IMR-90 (cell line): ENCODE results near the gene ZBTB32. TPM values are rescaled to one million over a fixed set of nuclear protein-coding genes. Genes with fewer than 3 reads are reported as not detected.

Source experiments
- ATAC-seq: fragments of 200-7000 bp; cut with Tn5 transposase; 2 replicates; pipeline ENCODE4 v1.9.1; 2020; ENCODE audit warnings: low read depth, mild to moderate bottlenecking, moderate library complexity
- BruUV-seq: library from RNA; stranded (reverse); fragments of 400-500 nt; replicated peaks from 2 replicates; lab custom pipeline; 2021; lab: Mats Ljungman, UMichigan
- CTCF ChIA-PET: fragments of 300-600 bp; formaldehyde crosslinking; extraction: SDS; loops from one replicate; lab custom pipeline; 2021; ENCODE audit warnings: antibody characterized with exemption; lab: Yijun Ruan, JAX
- POLR2A ChIA-PET: fragments of 300-600 bp; sonication (Branson Sonifier 250); formaldehyde crosslinking; loops from one replicate; lab custom pipeline; 2022; ENCODE audit warnings: antibody characterized with exemption; ENCODE audit not compliant: unreplicated experiment; lab: Charles Lee
- DNase-seq: peaks from one replicate; pipeline ENCODE4 v3.0.0; 2013
- H2AFZ ChIP-seq: replicated peaks from 2 replicates; pipeline ENCODE3; 2013; ENCODE audit warnings: low read length, mild to moderate bottlenecking; ENCODE audit not compliant: poor library complexity
- H2AK5ac ChIP-seq: 2 replicates; pipeline ENCODE4 v1.6.1; 2013; ENCODE audit warnings: low read depth, low read length, inconsistent platforms
- H2AK9ac ChIP-seq: replicated peaks from 2 replicates; pipeline ENCODE3; 2013; ENCODE audit warnings: mild to moderate bottlenecking, low read depth, low read length, moderate library complexity; ENCODE audit not compliant: poor library complexity
- H2BK120ac ChIP-seq: 2 replicates; pipeline ENCODE4 v1.6.1; 2013; ENCODE audit warnings: low read depth, low read length, inconsistent platforms
- H2BK15ac ChIP-seq: 3 replicates; pipeline ENCODE4 v1.6.1; 2013; ENCODE audit warnings: low read depth, low read length, inconsistent platforms
- H2BK20ac ChIP-seq: 2 replicates; pipeline ENCODE4 v1.6.1; 2013; ENCODE audit warnings: low read depth, mild to moderate bottlenecking, inconsistent platforms, low read length, moderate library complexity
- H2BK5ac ChIP-seq: 2 replicates; pipeline ENCODE4 v1.6.1; 2013; ENCODE audit warnings: mild to moderate bottlenecking, low read depth, low read length, inconsistent platforms; ENCODE audit not compliant: poor library complexity, severe bottlenecking
- H3K14ac ChIP-seq: replicated peaks from 2 replicates; pipeline ENCODE4 v1.6.1; 2013; ENCODE audit warnings: low read depth, low read length, inconsistent platforms
- H3K18ac ChIP-seq: 2 replicates; pipeline ENCODE4 v1.6.1; 2013; ENCODE audit warnings: low read depth, low read length, control low read depth
- H3K23ac ChIP-seq: 2 replicates; pipeline ENCODE4 v1.6.1; 2013; ENCODE audit warnings: low read depth, low read length, inconsistent platforms
- H3K27ac ChIP-seq: 2 replicates; pipeline ENCODE4 v1.5.1; 2013; ENCODE audit warnings: mild to moderate bottlenecking, control low read depth, low read length; ENCODE audit not compliant: insufficient read depth
- H3K27me3 ChIP-seq: 2 replicates; pipeline ENCODE4 v1.6.1; 2013; ENCODE audit warnings: low read length; ENCODE audit not compliant: control insufficient read depth, insufficient read depth
- H3K36me3 ChIP-seq: 2 replicates; pipeline ENCODE4 v1.6.1; 2013; ENCODE audit warnings: low read length, mixed read lengths; ENCODE audit not compliant: control insufficient read depth, insufficient read depth
- H3K4ac ChIP-seq: 2 replicates; pipeline ENCODE4 v1.6.1; 2013; ENCODE audit warnings: low read depth, low read length, inconsistent platforms
- H3K4me1 ChIP-seq: 2 replicates; pipeline ENCODE4 v1.6.1; 2013; ENCODE audit warnings: low read length, mixed read lengths; ENCODE audit not compliant: control insufficient read depth, insufficient read depth
- H3K4me2 ChIP-seq: 2 replicates; pipeline ENCODE4 v1.6.1; 2013; ENCODE audit warnings: low read depth, mild to moderate bottlenecking, control low read depth, low read length, moderate library complexity
- H3K4me3 ChIP-seq: 2 replicates; pipeline ENCODE4 v1.5.1; 2013; ENCODE audit warnings: low read depth, mild to moderate bottlenecking, control low read depth, low read length, moderate library complexity; ENCODE audit not compliant: insufficient read depth
- H3K56ac ChIP-seq: 2 replicates; pipeline ENCODE4 v1.6.1; 2013; ENCODE audit warnings: low read length, inconsistent platforms; ENCODE audit not compliant: insufficient read depth; ENCODE audit errors: extremely low read depth
- H3K79me1 ChIP-seq, 2 experiments: 2 replicates each; pipeline ENCODE4 v1.6.1; 2013; ENCODE audit warnings: low read length in 2 of 2, inconsistent platforms in 1 of 2, low read depth in 1 of 2
- H3K9ac ChIP-seq: 2 replicates; pipeline ENCODE4 v1.6.1; 2013; ENCODE audit warnings: low read depth, low read length, control low read depth
- H3K9me1 ChIP-seq: 2 replicates; pipeline ENCODE4 v1.6.1; 2013; ENCODE audit warnings: low read length, inconsistent platforms; ENCODE audit not compliant: insufficient read depth
- H3K9me3 ChIP-seq: 2 replicates; pipeline ENCODE4 v1.6.1; 2013; ENCODE audit warnings: low read length; ENCODE audit not compliant: control insufficient read depth, insufficient read depth
- H4K20me1 ChIP-seq: 2 replicates; pipeline ENCODE4 v1.6.1; 2013; ENCODE audit warnings: low read length, inconsistent platforms; ENCODE audit not compliant: insufficient read depth
- H4K5ac ChIP-seq: 2 replicates; pipeline ENCODE4 v1.6.1; 2013; ENCODE audit warnings: mild to moderate bottlenecking, low read depth, low read length, control low read depth
- H4K8ac ChIP-seq, 2 experiments: 2 replicates each; pipeline ENCODE4 v1.6.1; 2013; ENCODE audit warnings: low read depth in 2 of 2, low read length in 2 of 2, control low read depth in 1 of 2, inconsistent platforms in 1 of 2
- H4K91ac ChIP-seq: 2 replicates; pipeline ENCODE4 v1.6.1; 2013; ENCODE audit warnings: low read depth, low read length, inconsistent platforms; ENCODE audit not compliant: insufficient read depth
- BHLHE40 ChIP-seq: fragments of 150-350 bp; IDR thresholded peaks from 2 replicates; pipeline ENCODE4 v1.6.1; 2016; ENCODE audit warnings: mild to moderate bottlenecking, low read depth, low read length
- CEBPB ChIP-seq: IDR thresholded peaks from 2 replicates; pipeline ENCODE4 v1.6.1; 2012; ENCODE audit warnings: low read depth, low read length, improper control_type of control experiment
- CHD1 ChIP-seq: IDR thresholded peaks from 2 replicates; pipeline ENCODE4 v1.6.1; 2012; ENCODE audit warnings: low read depth, low read length, improper control_type of control experiment
- FOS ChIP-seq: fragments of 150-350 bp; IDR thresholded peaks from 2 replicates; pipeline ENCODE4 v1.6.1; 2016; ENCODE audit warnings: low read depth, low read length
- MAFK ChIP-seq: IDR thresholded peaks from 2 replicates; pipeline ENCODE4 v1.6.1; 2012; ENCODE audit warnings: low read depth, low read length, improper control_type of control experiment
- MAZ ChIP-seq: IDR thresholded peaks from 2 replicates; pipeline ENCODE4 v1.6.1; 2012; ENCODE audit warnings: low read depth, mild to moderate bottlenecking, low read length, improper control_type of control experiment, moderate library complexity, borderline replicate concordance
- MXI1 ChIP-seq: IDR thresholded peaks from 2 replicates; pipeline ENCODE4 v1.6.1; 2012; ENCODE audit warnings: low read depth, mild to moderate bottlenecking, low read length, moderate library complexity, borderline replicate concordance
- NFE2L2 ChIP-seq: fragments of 150-350 bp; IDR thresholded peaks from 2 replicates; pipeline ENCODE4 v1.6.1; 2016; ENCODE audit warnings: low read depth, mild to moderate bottlenecking, low read length
- POLR2A ChIP-seq: IDR thresholded peaks from 2 replicates; pipeline ENCODE4 v1.6.1; 2012; ENCODE audit warnings: mild to moderate bottlenecking, low read depth, low read length
- RAD21 ChIP-seq: IDR thresholded peaks from 2 replicates; pipeline ENCODE4 v1.6.1; 2012; ENCODE audit warnings: low read length, improper control_type of control experiment
- RCOR1 ChIP-seq: IDR thresholded peaks from 2 replicates; pipeline ENCODE4 v1.6.1; 2012; ENCODE audit warnings: mild to moderate bottlenecking, low read length, improper control_type of control experiment; ENCODE audit not compliant: insufficient replicate concordance
- RFX5 ChIP-seq: IDR thresholded peaks from 2 replicates; pipeline ENCODE4 v1.8.0; 2012; ENCODE audit warnings: low read depth, mild to moderate bottlenecking, low read length, moderate library complexity
- SMC3 ChIP-seq: fragments of 150-350 bp; IDR thresholded peaks from 2 replicates; pipeline ENCODE4 v1.6.1; 2016; ENCODE audit warnings: low read depth, mild to moderate bottlenecking, antibody characterized with exemption, low read length, moderate library complexity
- WGBS, 2 experiments: methylation state at CpG; one replicate each; pipeline versions ENCODE4 v1.1.5 to v1.1.7; 2013; ENCODE audit warnings: missing lambda C conversion rate in 2 of 2; ENCODE audit not compliant: insufficient read length in 1 of 2; ENCODE audit errors: extremely low coverage in 2 of 2; 5-methylcytosine and 5-hydroxymethylcytosine counted together
- dilution Hi-C: fragments of 300-500 bp; cut with HindIII; formaldehyde crosslinking; loops from one replicate; pipeline ENCODE4 v1.14.3; 2018; ENCODE audit warnings: low sequenced_read_pairs; ENCODE audit not compliant: unreplicated experiment
- in situ Hi-C: fragments of 300-500 bp; cut with MboI; formaldehyde crosslinking; loops from 3 replicates; pipeline ENCODE4 v1.14.3; 2019; ENCODE audit warnings: low sequenced_read_pairs, inconsistent platforms, mixed read lengths
- intact Hi-C: fragments of 100-400 bp; cut with micrococcal nuclease; formaldehyde crosslinking; loops from 2 replicates; pipeline ENCODE4 v1.10.0; 2022
- polyA plus RNA-seq, 3 experiments: library from polyadenylated mRNA; depleted of rRNA; stranded (reverse); fragments of >200 nt; gene quantifications; 2 replicates each; pipeline ENCODE4 v1.2.3, GENCODE V29; 2012; ENCODE audit warnings: low replicate concordance in 1 of 3
- total RNA-seq: library from RNA; depleted of rRNA; stranded (reverse); fragments of >200 nt; gene quantifications from 2 replicates; pipeline ENCODE4 v1.2.3, GENCODE V29; 2012
- TF ChIP-seq, protein P1 (sequence below): conservative IDR thresholded peaks from 2 replicates; pipeline ENCODE4 v1.5.1; 2012; ENCODE audit warnings: mild to moderate bottlenecking, low read depth, low read length, improper control_type of control experiment
- TF ChIP-seq, protein P2 (sequence below): fragments of 150-350 bp; IDR thresholded peaks from 2 replicates; pipeline ENCODE4 v1.6.1; 2016; ENCODE audit warnings: low read depth, mild to moderate bottlenecking, low read length, moderate library complexity, borderline replicate concordance
- TF ChIP-seq, protein P3 (sequence below): fragments of 150-350 bp; IDR thresholded peaks from 2 replicates; pipeline ENCODE4 v1.6.1; 2017; ENCODE audit warnings: mild to moderate bottlenecking, antibody characterized with exemption, low read length, low read depth

Gene ZBTB32
- total and polyA plus RNA-seq, 2 of the 4 experiments (the other 2 are of a cell fraction): not detected

DNA sequence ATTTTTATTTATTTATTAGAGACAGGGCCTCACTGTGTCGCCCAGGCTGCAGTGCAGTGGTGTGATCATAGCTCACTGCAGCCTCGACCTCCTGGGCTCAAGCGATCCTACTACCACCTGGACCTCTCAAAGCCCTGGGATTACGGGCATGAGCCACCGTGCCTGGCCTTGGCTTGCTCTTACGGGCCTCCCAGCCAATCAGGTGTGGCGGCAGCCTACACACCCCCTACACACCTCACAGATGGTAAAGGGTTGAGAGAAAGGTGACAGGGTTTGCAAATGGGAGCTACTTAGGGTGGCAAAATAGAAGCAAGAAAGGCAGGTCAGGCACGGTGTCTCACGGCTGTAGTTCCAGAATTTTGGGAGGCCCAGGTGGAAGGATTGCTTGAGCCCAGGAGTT, 1.0 kb upstream of the ZBTB32 start:
- intact Hi-C loops (loop anchor here (5.0 kb wide), 1 partner anchor 156 kb away; the partner anchor contains the start of gene TMEM147), in situ Hi-C loops (no loop called here), dilution Hi-C loops (no loop called here)
- no peak overlapping the region for H3K4me2 ChIP-seq
- no peak overlapping the region for H4K5ac ChIP-seq
- ATAC-seq (no peak), DNase-seq (no peak)
- no peaks in the 10 kb centered on the region for H4K20me1 ChIP-seq
- TF ChIP-seq RCOR1 (no peak), POLR2A (no peak), BHLHE40 (no peak), NFE2L2 (no peak), SMC3 (no peak), RAD21 (no peak), MAFK (no peak), MXI1 (no peak), RFX5 (no peak), CEBPB (no peak), FOS (no peak), CHD1 (no peak), MAZ (no peak)
- TF ChIP-seq, protein P1, sequence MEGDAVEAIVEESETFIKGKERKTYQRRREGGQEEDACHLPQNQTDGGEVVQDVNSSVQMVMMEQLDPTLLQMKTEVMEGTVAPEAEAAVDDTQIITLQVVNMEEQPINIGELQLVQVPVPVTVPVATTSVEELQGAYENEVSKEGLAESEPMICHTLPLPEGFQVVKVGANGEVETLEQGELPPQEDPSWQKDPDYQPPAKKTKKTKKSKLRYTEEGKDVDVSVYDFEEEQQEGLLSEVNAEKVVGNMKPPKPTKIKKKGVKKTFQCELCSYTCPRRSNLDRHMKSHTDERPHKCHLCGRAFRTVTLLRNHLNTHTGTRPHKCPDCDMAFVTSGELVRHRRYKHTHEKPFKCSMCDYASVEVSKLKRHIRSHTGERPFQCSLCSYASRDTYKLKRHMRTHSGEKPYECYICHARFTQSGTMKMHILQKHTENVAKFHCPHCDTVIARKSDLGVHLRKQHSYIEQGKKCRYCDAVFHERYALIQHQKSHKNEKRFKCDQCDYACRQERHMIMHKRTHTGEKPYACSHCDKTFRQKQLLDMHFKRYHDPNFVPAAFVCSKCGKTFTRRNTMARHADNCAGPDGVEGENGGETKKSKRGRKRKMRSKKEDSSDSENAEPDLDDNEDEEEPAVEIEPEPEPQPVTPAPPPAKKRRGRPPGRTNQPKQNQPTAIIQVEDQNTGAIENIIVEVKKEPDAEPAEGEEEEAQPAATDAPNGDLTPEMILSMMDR: no peak
- TF ChIP-seq, protein P2, sequence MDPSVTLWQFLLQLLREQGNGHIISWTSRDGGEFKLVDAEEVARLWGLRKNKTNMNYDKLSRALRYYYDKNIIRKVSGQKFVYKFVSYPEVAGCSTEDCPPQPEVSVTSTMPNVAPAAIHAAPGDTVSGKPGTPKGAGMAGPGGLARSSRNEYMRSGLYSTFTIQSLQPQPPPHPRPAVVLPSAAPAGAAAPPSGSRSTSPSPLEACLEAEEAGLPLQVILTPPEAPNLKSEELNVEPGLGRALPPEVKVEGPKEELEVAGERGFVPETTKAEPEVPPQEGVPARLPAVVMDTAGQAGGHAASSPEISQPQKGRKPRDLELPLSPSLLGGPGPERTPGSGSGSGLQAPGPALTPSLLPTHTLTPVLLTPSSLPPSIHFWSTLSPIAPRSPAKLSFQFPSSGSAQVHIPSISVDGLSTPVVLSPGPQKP: no peak
- TF ChIP-seq, protein P3, sequence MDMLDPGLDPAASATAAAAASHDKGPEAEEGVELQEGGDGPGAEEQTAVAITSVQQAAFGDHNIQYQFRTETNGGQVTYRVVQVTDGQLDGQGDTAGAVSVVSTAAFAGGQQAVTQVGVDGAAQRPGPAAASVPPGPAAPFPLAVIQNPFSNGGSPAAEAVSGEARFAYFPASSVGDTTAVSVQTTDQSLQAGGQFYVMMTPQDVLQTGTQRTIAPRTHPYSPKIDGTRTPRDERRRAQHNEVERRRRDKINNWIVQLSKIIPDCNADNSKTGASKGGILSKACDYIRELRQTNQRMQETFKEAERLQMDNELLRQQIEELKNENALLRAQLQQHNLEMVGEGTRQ: no peak
- H3K9ac ChIP-seq: no peak overlapping the region
- H4K8ac ChIP-seq: no peak overlapping the region
- no peak overlapping the region for H2BK20ac ChIP-seq
- H3K9me3 ChIP-seq: no peaks in the 10 kb centered on the region
- no peak overlapping the region for H2AK9ac ChIP-seq
- no peaks in the 10 kb centered on the region for H3K9me1 ChIP-seq
- H3K14ac ChIP-seq: no peak overlapping the region
- no peak overlapping the region for H2AK5ac ChIP-seq
- no peaks in the 10 kb centered on the region for H3K36me3 ChIP-seq
- no peak overlapping the region for H2BK15ac ChIP-seq
- no peak overlapping the region for H2AFZ ChIP-seq
- 76% methylated on average over 2 of the region's 9 CpGs; no CpG with 5 or more reads in 1 of the 2 experiments for WGBS, 2 experiments
- CTCF ChIA-PET: no interaction called here
- no peak overlapping the region for H3K4me3 ChIP-seq
- no peak overlapping the region for H4K91ac ChIP-seq
- H3K18ac ChIP-seq: no peak overlapping the region
- no peak overlapping the region for H2BK120ac ChIP-seq
- no TSS peak for BruUV-seq
- no peak overlapping the region for H2BK5ac ChIP-seq
- no peak overlapping the region for H3K4ac ChIP-seq
- POLR2A ChIA-PET: interaction anchor here (0.7 kb wide), 1 partner anchor 42 kb away, joined by 11 read pairs; the partner anchor contains the start of gene PSENEN
- H3K79me1 ChIP-seq: no peaks in the 10 kb centered on the region
- H3K27me3 ChIP-seq: no peaks in the 10 kb centered on the region
- no peak overlapping the region for H3K23ac ChIP-seq
- H3K4me1 ChIP-seq: no peaks in the 10 kb centered on the region
- H3K56ac ChIP-seq: no peak overlapping the region
- no peak overlapping the region for H3K27ac ChIP-seq
